Left ventricle myocardium superior (tissue), 1 donor: ENCODE data around the gene PRKCD. TPM values are rescaled to one million over a fixed set of nuclear protein-coding genes. Genes with fewer than 3 reads are reported as not detected.
A peak's percentile ranks its signal among the peaks of the same experiment; 100 is the strongest.
"Not testable (repeated sequence)": the region's sequence is repeated elsewhere in the genome, so short reads cannot be mapped to it uniquely, and the experiment has no call there.

Source experiments
- ATAC-seq: fragments of 200-7000 bp; cut with Tn5 transposase; one replicate; pipeline ENCODE4 v1.9.1; 2020; ENCODE audit warnings: mild to moderate bottlenecking, moderate library complexity
- DNase-seq: peaks from one replicate; pipeline ENCODE4 v3.0.0-alpha.2; 2020
- intact Hi-C: fragments of 100-400 bp; cut with micrococcal nuclease; formaldehyde crosslinking; loops from one replicate; pipeline ENCODE4 v1.11.0; 2022
- total RNA-seq: library from RNA; stranded (reverse); fragmentation: NEBNext Ultra II Directional; extraction: Animal tissue kit (Norgen Biotek cat#: 25700); gene quantifications from one replicate; pipeline ENCODE4 v1.2.1, GENCODE V29; 2021
- donor health status: DM: no; HTN: yes; CAD: no; lungs with severe emphysema.

The PRKCD gene
- total RNA-seq, 1 donor from 2014 or later, result 13.2 TPM

DNA sequence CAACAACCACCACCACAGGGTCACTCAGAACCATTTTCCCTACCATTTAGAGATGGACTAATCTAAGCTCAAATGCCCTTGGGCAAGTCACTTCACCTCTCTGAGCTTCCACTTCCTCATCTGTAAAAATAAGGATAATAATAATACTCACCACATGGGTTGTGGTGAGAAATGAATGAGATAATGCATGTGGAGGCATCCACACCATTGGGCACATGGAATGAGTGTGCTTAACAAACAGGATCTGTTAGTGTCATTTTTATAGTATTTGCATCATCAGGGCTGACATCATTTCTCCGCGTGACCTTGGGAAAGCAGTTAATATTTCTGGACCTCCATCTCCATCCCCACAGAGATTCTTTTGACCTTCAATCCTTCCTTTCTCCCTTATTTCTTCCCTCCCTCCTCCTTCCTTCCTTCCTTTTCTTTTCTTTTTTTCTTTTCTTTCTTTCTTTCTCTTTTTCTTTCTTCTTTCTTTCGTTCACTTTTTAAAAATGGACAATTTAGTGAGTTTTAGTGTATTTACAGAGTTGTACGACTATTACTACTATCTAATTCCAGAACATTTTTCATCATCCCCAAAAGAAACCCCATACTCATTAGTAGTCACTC, 23.1 kb upstream of the PRKCD start:
- ATAC-seq (no peak), DNase-seq (no peak)
- intact Hi-C loops, result no loop called here

- ATAC-seq (no peak), DNase-seq (no peak)
- intact Hi-C loops, result no loop called here
Observed at GRCh38 chr3:53139906-53140846, 20.8 kb upstream of the PRKCD start.

GRCh38 chr3:53140847-53141845, 19.9 kb upstream of the PRKCD start:
- intact Hi-C loops, result no loop called here
- DNase-seq (no peak), ATAC-seq (peak; percentile 41)

- ATAC-seq, result peak; percentile 52
- intact Hi-C loops, result no loop called here
- no peak for DNase-seq
Observed at GRCh38 chr3:53142986-53143385, 18.0 kb upstream of the PRKCD start.

DNA sequence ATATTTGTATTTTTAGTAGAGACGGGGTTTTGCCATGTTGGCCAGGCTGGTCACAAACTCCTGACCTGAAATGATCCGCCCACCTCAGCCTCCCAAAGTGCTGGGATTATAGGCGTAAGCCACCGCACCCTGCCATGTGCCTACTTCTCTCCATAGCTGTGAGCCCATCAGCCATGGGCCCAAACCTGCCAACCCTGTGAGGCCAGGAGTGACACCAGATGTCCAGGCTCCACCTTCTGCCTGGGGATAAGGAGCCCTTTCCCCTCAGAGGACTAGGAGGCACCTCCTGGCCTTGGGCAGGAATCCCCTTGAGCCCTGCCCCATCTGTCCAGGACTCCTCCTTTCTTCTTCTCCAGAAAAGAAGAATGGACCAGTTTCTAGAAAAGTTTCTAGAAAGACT, 16.6 kb upstream of the PRKCD start:
- no peak for DNase-seq
- ATAC-seq, result no peak
- intact Hi-C loops, result no loop called here

- ATAC-seq (no peak), DNase-seq (no peak)
- intact Hi-C loops, result no loop called here
Observed at GRCh38 chr3:53144862-53145712, 15.9 kb upstream of the PRKCD start.

DNA sequence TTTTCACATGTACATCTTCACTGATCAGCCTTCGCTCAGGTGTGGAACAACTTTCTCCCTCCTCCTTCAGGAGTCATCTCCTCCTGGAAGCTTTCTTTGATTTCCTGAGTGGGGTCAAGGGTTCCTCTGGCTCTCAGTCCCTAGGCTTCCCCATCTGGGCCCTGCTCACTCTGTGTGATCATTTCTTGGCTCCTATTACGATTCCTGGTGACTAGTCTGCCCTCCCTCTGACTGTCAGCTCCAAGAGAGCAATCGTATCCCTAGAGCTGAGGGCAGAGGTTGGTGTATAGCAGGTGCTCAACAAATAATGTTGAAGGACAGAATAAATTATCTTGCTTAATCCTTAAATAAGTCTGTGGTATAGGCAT, 15.3 kb upstream of the PRKCD start:
- intact Hi-C loops, result no loop called here
- ATAC-seq (no peak), DNase-seq (no peak)

GRCh38 chr3:53146319-53146891, 14.6 kb upstream of the PRKCD start:
- ATAC-seq (no peak), DNase-seq (no peak)
- intact Hi-C loops, result no loop called here

DNA sequence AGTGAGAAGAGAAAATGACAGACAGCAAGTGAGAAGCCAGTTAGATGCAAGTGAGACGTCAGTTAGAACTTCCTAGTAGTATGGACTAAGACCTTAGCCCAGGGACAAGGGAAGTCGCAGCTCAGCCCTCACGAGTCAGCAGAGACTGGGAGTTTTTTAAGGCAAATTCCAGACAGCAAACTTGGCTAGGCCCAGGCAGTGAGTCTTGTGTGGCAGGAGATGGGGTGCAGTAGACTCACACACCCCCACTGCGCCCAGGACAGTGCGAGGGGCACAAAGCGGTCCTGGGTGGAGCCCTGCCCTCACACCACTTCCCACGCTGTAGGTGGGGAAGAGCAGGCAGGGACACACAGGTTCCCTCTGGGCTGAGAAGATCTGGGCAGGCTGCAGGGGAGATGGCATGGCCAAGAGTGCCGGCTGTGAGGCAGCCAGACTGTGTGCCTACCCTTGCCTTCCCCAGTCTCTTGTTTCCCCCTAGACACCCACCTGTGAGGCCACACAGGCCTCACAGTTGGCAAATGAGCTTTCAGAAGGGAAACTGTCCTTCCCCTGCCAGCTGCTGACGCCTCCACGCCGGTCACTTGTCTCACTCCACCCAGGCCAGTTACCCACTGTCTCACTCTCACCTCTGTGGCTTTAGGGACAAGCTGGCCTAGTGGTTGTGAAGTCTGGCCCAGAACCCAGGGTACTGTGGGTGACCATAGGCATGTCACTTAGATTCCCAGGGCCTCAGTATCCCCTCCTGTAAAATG, 13.7 kb upstream of the PRKCD start:
- intact Hi-C loops, result no loop called here
- DNase-seq, result no peak
- peak; percentile 24 for ATAC-seq

DNA sequence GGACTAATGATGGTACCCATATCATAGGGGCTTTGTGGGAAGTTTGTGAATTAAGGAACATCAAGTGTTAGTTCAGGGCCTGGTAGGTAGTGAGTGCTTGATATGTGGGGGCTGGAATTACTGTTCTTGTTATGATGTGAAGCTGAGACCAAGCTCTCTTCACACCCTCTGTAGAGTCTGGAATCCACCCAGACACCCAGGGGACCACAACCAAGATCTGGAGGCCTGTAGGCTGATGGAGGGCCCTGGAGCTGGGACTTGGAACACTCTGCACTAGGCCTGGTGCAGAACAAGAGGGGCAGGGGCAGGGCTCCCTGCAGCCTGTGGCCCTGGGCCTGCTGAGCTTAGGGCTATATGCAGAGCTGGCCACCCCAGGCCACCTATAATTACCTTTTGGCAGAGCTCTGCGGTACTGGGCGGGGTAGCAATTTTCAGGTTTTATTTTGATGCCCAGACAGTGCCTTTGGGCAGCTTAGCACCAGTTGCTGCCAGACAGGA, 13.1 kb upstream of the PRKCD start:
- intact Hi-C loops, result no loop called here
- DNase-seq, result no peak
- ATAC-seq, result no peak

GRCh38 chr3:53149006-53149690, 11.9 kb upstream of the PRKCD start:
- ATAC-seq (no peak), DNase-seq (no peak)
- intact Hi-C loops, result no loop called here

DNA sequence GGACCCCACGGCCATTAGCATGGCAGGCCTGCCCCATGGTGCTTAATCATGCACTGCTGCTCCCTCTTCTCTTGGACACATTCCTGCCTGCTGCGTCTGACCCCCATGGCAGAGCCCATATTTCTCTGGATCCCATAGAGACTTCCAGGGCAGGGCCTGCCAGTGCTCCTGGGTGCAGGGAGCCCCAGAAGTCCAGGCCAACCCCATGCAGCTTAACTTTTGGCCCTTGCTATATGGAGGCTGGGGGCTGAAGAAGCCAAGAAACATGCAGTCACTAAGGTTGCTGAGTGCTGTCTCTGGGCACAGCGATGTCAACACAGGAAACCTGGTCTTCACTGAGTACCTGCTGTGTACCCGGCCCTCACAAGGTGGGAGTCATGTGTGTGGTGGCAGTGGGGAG, 11.3 kb upstream of the PRKCD start:
- no peak for ATAC-seq
- no peak for DNase-seq
- intact Hi-C loops, result no loop called here

- peak; percentile 64 for ATAC-seq
- intact Hi-C loops, result no loop called here
- DNase-seq, result peak; percentile 49
Observed at GRCh38 chr3:53150247-53151085, 10.5 kb upstream of the PRKCD start.

DNA sequence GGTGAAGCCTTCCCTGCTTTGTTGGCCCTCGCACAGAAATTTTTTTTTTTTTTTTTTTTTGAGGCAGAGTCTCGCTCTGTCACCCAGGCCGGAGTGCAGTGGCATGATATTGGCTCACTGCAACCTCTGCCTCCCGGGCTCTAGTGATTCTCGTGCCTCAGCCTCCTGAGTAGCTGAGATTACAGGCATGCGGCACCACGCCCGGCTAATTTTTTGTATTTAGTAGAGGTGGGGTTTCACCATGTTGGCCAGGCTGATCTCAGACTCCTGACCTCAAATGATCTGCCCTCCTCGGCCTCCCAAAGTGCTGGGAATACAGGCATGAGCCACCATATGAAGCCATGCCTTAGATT, 9.9 kb upstream of the PRKCD start:
- ATAC-seq, intact Hi-C loops: not testable (repeated sequence)
- DNase-seq, result peak; percentile 8

- intact Hi-C loops, result no loop called here
- peak; percentile 10 for DNase-seq
- ATAC-seq, result no peak
Observed at GRCh38 chr3:53151465-53151864, 9.5 kb upstream of the PRKCD start.
